Left lung (tissue), 10 donors: Measurements from ENCODE around the gene ARHGAP10. TPM values are rescaled to one million over a fixed set of nuclear protein-coding genes. Genes with fewer than 3 reads are reported as not detected.

ENCODE experiments used
- ATAC-seq: fragments of 200-7000 bp; cut with Tn5 transposase; one replicate; pipeline ENCODE4 v1.9.1; 2020; ENCODE audit warnings: moderate library complexity
- DNase-seq, 4 donors: peaks; one replicate each; pipeline ENCODE4 v3.0.0-alpha.2; 2013 to 2020
- H3K27ac ChIP-seq, 2 donors: fragments of 200-600 bp; sonication (generic) in 1 of 2; one replicate each; pipeline versions ENCODE4 v1.5.0 to v1.8.0; 2020 to 2021
- H3K27me3 ChIP-seq, 2 donors: fragments of 200-600 bp; sonication (generic) in 1 of 2; one replicate each; pipeline versions ENCODE4 v1.5.0 to v1.8.0; 2020 to 2021
- H3K36me3 ChIP-seq, 2 donors: fragments of 200-600 bp; sonication (generic) in 1 of 2; one replicate each; pipeline versions ENCODE4 v1.5.0 to v1.8.0; 2020 to 2021
- H3K4me1 ChIP-seq, 2 donors: fragments of 200-600 bp; one replicate each; pipeline ENCODE4 v1.8.0; 2021
- H3K4me3 ChIP-seq, 2 donors: fragments of 200-600 bp; sonication (generic) in 1 of 2; one replicate each; pipeline versions ENCODE4 v1.5.0 to v1.8.0; 2020 to 2021; ENCODE audit warnings: mild to moderate bottlenecking in 1 of 2
- H3K9me3 ChIP-seq, 2 donors: fragments of 200-600 bp; sonication (generic) in 1 of 2; one replicate each; pipeline versions ENCODE4 v1.5.0 to v1.8.0; 2020 to 2021
- intact Hi-C, 2 donors: fragments of 100-400 bp; cut with DNase I; formaldehyde crosslinking; loops; one replicate each; pipeline versions ENCODE4 v1.11.2 to v1.14.2; 2022
- polyA plus RNA-seq, 6 donors: library from polyadenylated mRNA; unstranded; fragments of 120-200 nt; gene quantifications; one replicate each; pipeline ENCODE4 v1.2.1, GENCODE V29; 2013; ENCODE audit not compliant: insufficient read length in 6 of 6
- total RNA-seq, 2 donors: library from RNA; stranded (reverse); fragmentation: NEBNext Ultra II Directional; extraction: Animal tissue kit (Norgen Biotek cat#: 25700); gene quantifications; one replicate each; pipeline ENCODE4 v1.2.1, GENCODE V29; 2021
- TF ChIP-seq, protein P1 (sequence below), 2 donors: fragments of 200-600 bp; sonication (generic) in 1 of 2; IDR thresholded peaks; one replicate each; pipeline versions ENCODE4 v1.5.0 to v1.8.0; 2021; ENCODE audit warnings: antibody characterized with exemption in 2 of 2
- donor health status: DM: no; HTN: yes; CAD: no.
- donor health status: DM: no; HTN: no; CAD: no.

ARHGAP10 gene
- total and polyA plus RNA-seq, 8 donors = 11.6 to 25.4 (median 14.2) TPM

DNA sequence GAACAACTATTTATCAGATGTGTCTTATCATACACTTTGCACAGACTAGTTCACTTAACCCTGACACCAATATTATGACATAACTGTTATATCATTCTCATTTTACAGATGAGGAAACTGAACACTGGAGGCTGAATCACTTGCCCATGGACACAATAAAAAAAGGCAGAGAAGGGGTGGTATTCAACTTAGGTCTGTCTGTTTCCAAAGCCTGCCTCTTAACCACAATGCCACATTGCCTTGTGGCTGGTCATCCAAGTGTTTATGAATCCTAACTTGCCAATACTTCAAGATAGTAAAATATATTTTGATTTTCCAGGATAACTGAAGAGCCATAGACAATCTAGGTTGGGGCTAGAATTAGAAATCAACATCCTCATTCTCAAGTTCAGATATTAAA, 382.5 kb downstream of the ARHGAP10 start:
- TF ChIP-seq, protein P1, sequence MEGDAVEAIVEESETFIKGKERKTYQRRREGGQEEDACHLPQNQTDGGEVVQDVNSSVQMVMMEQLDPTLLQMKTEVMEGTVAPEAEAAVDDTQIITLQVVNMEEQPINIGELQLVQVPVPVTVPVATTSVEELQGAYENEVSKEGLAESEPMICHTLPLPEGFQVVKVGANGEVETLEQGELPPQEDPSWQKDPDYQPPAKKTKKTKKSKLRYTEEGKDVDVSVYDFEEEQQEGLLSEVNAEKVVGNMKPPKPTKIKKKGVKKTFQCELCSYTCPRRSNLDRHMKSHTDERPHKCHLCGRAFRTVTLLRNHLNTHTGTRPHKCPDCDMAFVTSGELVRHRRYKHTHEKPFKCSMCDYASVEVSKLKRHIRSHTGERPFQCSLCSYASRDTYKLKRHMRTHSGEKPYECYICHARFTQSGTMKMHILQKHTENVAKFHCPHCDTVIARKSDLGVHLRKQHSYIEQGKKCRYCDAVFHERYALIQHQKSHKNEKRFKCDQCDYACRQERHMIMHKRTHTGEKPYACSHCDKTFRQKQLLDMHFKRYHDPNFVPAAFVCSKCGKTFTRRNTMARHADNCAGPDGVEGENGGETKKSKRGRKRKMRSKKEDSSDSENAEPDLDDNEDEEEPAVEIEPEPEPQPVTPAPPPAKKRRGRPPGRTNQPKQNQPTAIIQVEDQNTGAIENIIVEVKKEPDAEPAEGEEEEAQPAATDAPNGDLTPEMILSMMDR (IDR thresholded peaks at IDR 0.05) = no peak
- intact Hi-C loops = no loop called here
- ATAC-seq (no peak), DNase-seq (no peak)
- Histone ChIP-seq H3K36me3 (peaks cover 0 to 18% of the 10 kb centered on the region in 2 donors), H3K4me1 (no peaks in the 10 kb centered on the region), H3K4me3 (no peak overlapping the region), H3K27ac (no peak overlapping the region), H3K27me3 (no peaks in the 10 kb centered on the region), H3K9me3 (no peaks in the 10 kb centered on the region)

DNA sequence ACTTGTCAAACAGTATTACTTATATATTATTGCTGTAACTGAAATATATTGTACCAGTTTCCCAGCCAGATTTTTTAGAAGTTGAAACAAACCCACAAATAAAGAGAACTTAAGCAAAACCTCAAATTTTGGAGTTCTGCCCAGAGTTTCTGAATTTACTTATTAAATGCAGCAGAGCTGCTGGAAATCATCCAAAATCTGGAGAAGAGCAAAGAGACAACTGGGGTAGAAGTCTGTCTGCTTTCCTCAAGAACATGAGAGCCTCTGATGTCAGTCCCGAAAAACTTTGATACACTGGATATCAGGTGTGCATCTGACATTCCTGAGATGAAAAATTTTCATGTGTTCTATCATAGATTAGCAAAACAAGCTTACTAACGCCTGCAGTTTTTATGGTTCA, 384.4 kb downstream of the ARHGAP10 start:
- Histone ChIP-seq H3K4me3 (no peak overlapping the region), H3K4me1 (no peaks in the 10 kb centered on the region), H3K9me3 (no peaks in the 10 kb centered on the region), H3K36me3 (peaks cover 0 to 17% of the 10 kb centered on the region in 2 donors), H3K27me3 (no peaks in the 10 kb centered on the region), H3K27ac (no peak overlapping the region)
- ATAC-seq = no peak
- peak in 2 of 4 donors; percentile 75 to 88 for DNase-seq
- TF ChIP-seq, protein P1 (IDR thresholded peaks at IDR 0.05) = no peak
- intact Hi-C loops = no loop called here

DNA sequence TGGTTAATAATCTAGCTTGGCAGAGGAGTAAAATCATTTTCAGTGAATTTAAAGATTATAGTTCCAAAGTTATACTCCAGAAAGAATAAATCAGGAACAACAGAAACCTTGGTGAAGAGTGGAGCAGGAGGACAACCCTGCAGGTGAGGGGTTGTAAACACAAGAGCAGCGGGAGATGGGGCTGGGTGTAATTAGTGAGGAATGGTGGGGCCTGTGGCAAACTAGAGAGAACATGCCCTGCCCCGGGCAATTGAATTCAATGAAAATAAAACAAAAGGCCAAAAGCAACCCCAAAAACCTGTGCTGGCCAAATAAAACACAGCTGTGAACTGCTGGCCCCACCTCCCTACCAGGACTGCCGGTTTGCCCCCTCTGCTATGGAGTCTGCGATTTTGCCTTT, 385.1 kb downstream of the ARHGAP10 start:
- DNase-seq (no peak), ATAC-seq (no peak)
- intact Hi-C loops = no loop called here
- Histone ChIP-seq H3K4me3 (no peak overlapping the region), H3K4me1 (no peaks in the 10 kb centered on the region), H3K36me3 (peaks cover 0 to 17% of the 10 kb centered on the region in 2 donors), H3K27ac (no peak overlapping the region), H3K9me3 (peaks cover 0 to 2% of the 10 kb centered on the region in 2 donors), H3K27me3 (no peaks in the 10 kb centered on the region)
- TF ChIP-seq, protein P1 (IDR thresholded peaks at IDR 0.05) = no peak

DNA sequence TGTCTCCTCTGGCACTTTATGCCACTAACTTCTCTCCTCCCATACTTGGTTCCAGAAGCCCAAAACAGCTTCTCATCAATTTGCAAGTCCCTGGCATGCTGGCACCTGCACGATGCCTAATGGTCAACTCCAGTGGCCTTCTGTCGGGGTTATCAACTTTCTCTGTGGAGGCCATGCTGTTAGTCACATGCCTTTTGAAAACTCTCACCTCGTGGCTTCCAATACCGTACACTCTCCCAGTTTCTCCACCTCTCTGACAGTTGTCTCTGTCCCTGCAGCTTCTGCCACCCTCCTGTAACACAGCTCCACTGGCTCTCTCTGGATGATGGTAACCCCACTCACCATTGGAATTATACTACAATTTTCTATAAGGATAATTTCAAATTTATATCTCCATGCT, 386.3 kb downstream of the ARHGAP10 start:
- peaks cover 0 to 14% of the 10 kb centered on the region in 2 donors for H3K36me3 ChIP-seq
- H3K27me3 ChIP-seq = no peaks in the 10 kb centered on the region
- H3K9me3 ChIP-seq = peaks cover 0 to 14% of the 10 kb centered on the region in 2 donors
- no peak overlapping the region for H3K4me3 ChIP-seq
- DNase-seq (no peak), ATAC-seq (no peak)
- TF ChIP-seq, protein P1 (IDR thresholded peaks at IDR 0.05) = no peak
- intact Hi-C loops = no loop called here
- H3K4me1 ChIP-seq = no peaks in the 10 kb centered on the region
- no peak overlapping the region for H3K27ac ChIP-seq

GRCh38 chr4:148118633-148119032, 386.7 kb downstream of the ARHGAP10 start:
- H3K36me3 ChIP-seq = peaks cover 0 to 10% of the 10 kb centered on the region in 2 donors
- H3K27ac ChIP-seq = no peak overlapping the region
- intact Hi-C loops = no loop called here
- H3K4me1 ChIP-seq = no peaks in the 10 kb centered on the region
- ATAC-seq (no peak), DNase-seq (no peak)
- H3K4me3 ChIP-seq = no peak overlapping the region
- TF ChIP-seq, protein P1 (IDR thresholded peaks at IDR 0.05) = no peak
- no peaks in the 10 kb centered on the region for H3K27me3 ChIP-seq
- H3K9me3 ChIP-seq = peaks cover 0 to 18% of the 10 kb centered on the region in 2 donors
